Ishikawa (cell line): ENCODE results near the gene R3HDM1.

Experiments used
- CEBPB ChIP-seq: IDR thresholded peaks from 2 replicates; pipeline ENCODE4 v1.6.1; 2012
- CREB1 ChIP-seq: IDR thresholded peaks from 2 replicates; pipeline ENCODE4 v1.6.1; 2012; ENCODE audit warnings: low read depth
- EGR1 ChIP-seq: IDR thresholded peaks from 2 replicates; pipeline ENCODE4 v1.6.1; 2012
- EP300 ChIP-seq: IDR thresholded peaks from 2 replicates; pipeline ENCODE4 v1.6.1; 2012; ENCODE audit warnings: borderline replicate concordance
- FOXM1 ChIP-seq: IDR thresholded peaks from 2 replicates; pipeline ENCODE4 v1.6.1; 2012; ENCODE audit warnings: low read depth, borderline replicate concordance
- NFIC ChIP-seq: IDR thresholded peaks from 2 replicates; pipeline ENCODE4 v1.6.1; 2012
- RAD21 ChIP-seq: IDR thresholded peaks from 2 replicates; pipeline ENCODE4 v1.6.1; 2012; ENCODE audit warnings: low read depth
- REST ChIP-seq: IDR thresholded peaks from 2 replicates; pipeline ENCODE4 v1.6.1; 2012; ENCODE audit warnings: low read depth, mild to moderate bottlenecking
- TAF1 ChIP-seq: IDR thresholded peaks from 2 replicates; pipeline ENCODE4 v1.6.1; 2012; ENCODE audit warnings: low read depth, mild to moderate bottlenecking
- TCF12 ChIP-seq: IDR thresholded peaks from 2 replicates; pipeline ENCODE4 v1.6.1; 2012; ENCODE audit warnings: low read depth
- TEAD4 ChIP-seq: IDR thresholded peaks from 2 replicates; pipeline ENCODE4 v1.6.1; 2012
- YY1 ChIP-seq: IDR thresholded peaks from 2 replicates; pipeline ENCODE4 v1.6.1; 2012; ENCODE audit warnings: low read depth
- ZBTB7A ChIP-seq: IDR thresholded peaks from 2 replicates; pipeline ENCODE4 v1.6.1; 2012; ENCODE audit warnings: low read depth
- TF ChIP-seq, protein P1 (sequence below): IDR thresholded peaks from 2 replicates; pipeline ENCODE4 v1.6.1; 2012
- TF ChIP-seq, protein P2 (sequence below): IDR thresholded peaks from 2 replicates; pipeline ENCODE4 v1.6.1; 2012

Gene R3HDM1

GRCh38 chr2:135581282-135581681 is 50.0 kb downstream of the R3HDM1 start:
- TF ChIP-seq TAF1 (no peak), CEBPB (no peak), REST (no peak), TEAD4 (no peak), CREB1 (no peak), ZBTB7A (no peak), YY1 (no peak), TCF12 (no peak), RAD21 (no peak), FOXM1 (no peak), EGR1 (no peak), NFIC (no peak), EP300 (no peak)
- TF ChIP-seq, protein P1, sequence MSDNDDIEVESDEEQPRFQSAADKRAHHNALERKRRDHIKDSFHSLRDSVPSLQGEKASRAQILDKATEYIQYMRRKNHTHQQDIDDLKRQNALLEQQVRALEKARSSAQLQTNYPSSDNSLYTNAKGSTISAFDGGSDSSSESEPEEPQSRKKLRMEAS = no peak
- TF ChIP-seq, protein P2, sequence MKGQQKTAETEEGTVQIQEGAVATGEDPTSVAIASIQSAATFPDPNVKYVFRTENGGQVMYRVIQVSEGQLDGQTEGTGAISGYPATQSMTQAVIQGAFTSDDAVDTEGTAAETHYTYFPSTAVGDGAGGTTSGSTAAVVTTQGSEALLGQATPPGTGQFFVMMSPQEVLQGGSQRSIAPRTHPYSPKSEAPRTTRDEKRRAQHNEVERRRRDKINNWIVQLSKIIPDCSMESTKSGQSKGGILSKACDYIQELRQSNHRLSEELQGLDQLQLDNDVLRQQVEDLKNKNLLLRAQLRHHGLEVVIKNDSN = no peak

DNA sequence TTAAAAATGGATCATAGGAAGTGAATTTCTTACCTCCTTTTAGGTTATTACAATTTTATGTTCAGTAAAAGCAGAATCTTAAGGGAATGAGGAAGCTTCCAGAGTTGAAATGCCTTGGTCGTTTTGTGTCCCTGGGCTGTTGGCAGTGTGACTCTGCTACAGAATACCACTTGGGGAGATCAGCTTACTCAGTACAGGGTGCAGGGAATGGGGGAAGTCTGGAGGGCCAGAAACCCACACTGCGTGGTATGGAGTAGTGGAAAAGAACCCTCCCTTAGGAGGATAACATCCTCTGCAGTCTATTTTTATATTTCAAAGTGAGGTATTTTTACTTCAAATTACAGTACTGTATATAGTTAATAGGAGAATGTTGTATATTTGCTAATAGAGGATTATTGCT is 51.1 kb downstream of the R3HDM1 start:
- no peak for TF ChIP-seq TEAD4
- no peak for TF ChIP-seq YY1
- no peak for TF ChIP-seq RAD21
- no peak for TF ChIP-seq EGR1
- TF ChIP-seq REST = no peak
- TF ChIP-seq, protein P1 = no peak
- no peak for TF ChIP-seq TAF1
- TF ChIP-seq ZBTB7A = no peak
- TF ChIP-seq CREB1 = no peak
- TF ChIP-seq, protein P2 = no peak
- TF ChIP-seq CEBPB = no peak
- no peak for TF ChIP-seq EP300
- TF ChIP-seq FOXM1 = no peak
- TF ChIP-seq NFIC = no peak
- no peak for TF ChIP-seq TCF12

DNA sequence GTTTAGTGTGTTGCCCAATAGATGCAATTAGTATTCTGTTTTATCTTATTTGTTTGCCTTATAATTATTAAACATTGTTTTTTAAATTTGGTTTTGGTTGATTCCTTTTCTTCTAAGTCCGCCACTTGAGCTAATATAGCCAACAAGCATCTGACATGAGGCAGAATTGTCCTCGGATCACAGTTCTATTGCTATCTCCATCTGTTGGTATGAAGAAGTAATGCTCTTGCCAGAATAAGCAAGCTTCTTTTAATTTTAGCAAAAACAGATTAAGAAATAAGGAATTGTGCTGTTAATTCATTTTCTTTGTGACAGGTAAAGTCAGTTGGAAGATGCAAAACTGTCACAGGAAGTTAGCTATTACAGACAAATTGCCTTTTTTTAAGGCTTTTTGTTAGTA is 54.3 kb downstream of the R3HDM1 start:
- no peak for TF ChIP-seq YY1
- no peak for TF ChIP-seq TAF1
- no peak for TF ChIP-seq RAD21
- no peak for TF ChIP-seq EGR1
- no peak for TF ChIP-seq CEBPB
- no peak for TF ChIP-seq REST
- TF ChIP-seq, protein P1 = no peak
- no peak for TF ChIP-seq TCF12
- TF ChIP-seq ZBTB7A = no peak
- TF ChIP-seq TEAD4 = no peak
- no peak for TF ChIP-seq EP300
- TF ChIP-seq FOXM1 = no peak
- no peak for TF ChIP-seq CREB1

DNA sequence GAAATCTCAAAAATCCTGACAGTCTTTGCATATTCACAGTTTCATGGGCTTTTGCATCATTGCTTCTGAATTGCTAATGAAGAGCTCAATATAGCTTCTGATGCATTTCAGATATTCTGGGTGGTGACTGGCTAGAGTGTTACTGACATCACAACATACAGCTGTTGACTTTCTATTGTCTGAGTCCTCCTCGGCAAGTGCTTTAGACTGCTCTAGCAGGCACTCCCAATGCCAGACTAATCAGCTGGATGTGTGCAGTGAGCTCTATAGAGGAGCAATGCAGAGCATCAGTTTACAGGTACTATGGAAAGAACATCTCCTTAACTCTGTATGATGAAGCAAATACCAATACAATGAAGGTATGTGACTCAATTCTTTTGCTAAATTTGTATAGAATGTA is 54.9 kb downstream of the R3HDM1 start:
- TF ChIP-seq YY1 (no peak), CREB1 (no peak), EP300 (no peak), ZBTB7A (no peak), RAD21 (no peak), FOXM1 (no peak), CEBPB (no peak), NFIC (no peak), EGR1 (no peak), TCF12 (no peak), TAF1 (no peak), REST (no peak), TEAD4 (no peak)
- TF ChIP-seq, protein P1 = no peak
- TF ChIP-seq, protein P2 = no peak
